ENCODE data around the gene GLB1L3. TPM values are rescaled to one million over a fixed set of nuclear protein-coding genes. Genes with fewer than 3 reads are reported as not detected.

The GLB1L3 gene
- total and polyA plus RNA-seq, 10 donors, result 0.13 to 0.25 (median 0.21) TPM; not detected in 4

DNA sequence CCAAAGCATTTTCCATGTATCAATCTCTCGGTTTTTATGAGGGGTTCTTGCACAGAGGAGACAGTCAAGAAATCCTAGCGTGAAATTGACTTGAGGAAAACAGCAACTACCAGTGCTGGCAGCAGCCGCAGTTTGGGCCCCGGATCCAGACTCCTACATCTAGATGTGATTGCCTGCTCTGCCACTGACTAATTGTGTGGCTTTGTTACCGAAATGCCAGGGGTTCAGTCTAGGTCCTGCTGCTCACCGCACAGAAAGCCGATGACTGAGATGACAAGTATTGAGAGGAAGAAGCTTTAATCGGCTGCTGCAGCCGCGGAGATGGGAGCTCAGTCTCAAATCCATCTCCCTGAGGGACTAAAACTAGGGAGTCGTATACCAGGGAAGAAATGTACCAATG is 8.2 kb upstream of the GLB1L3 start:
- Histone ChIP-seq H3K4me3 (no peak overlapping the region), H3K36me3 (peaks cover 0 to 25% (median 16%) of the 10 kb centered on the region in 6 donors), H3K27me3 (replicated peaks in 1 of 7) (peaks cover 0 to 37% (median 20%) of the 10 kb centered on the region in 7 donors), H3K27ac (no peak overlapping the region), H3K4me1 (peaks cover 0 to 25% (median 0%) of the 10 kb centered on the region in 6 donors), H3K9me3 (no peaks in the 10 kb centered on the region)
- TF ChIP-seq POLR2AphosphoS5 (IDR thresholded peaks at IDR 0.05), result no peak
- TF ChIP-seq CTCF (IDR thresholded peaks at IDR 0.05 in 8 of 11, conservative IDR thresholded peaks at IDR 0.05 in 3 of 11), result no peak
- TF ChIP-seq POLR2A (IDR thresholded peaks at IDR 0.05), result no peak
- WGBS, 5 donors, result 88 to 94% (median 92%) methylated on average over 11 of the region's 11 CpGs
- no peak for DNase-seq
- intact Hi-C loops (cut with DNase I; ENCODE audit: low total_unique reads), result no loop called here

GRCh38 chr11:134270250-134270714 is 5.9 kb upstream of the GLB1L3 start:
- intact Hi-C loops (cut with DNase I; ENCODE audit: low total_unique reads), result no loop called here
- TF ChIP-seq CTCF (IDR thresholded peaks at IDR 0.05 in 8 of 11, conservative IDR thresholded peaks at IDR 0.05 in 3 of 11), result no peak
- no peak for TF ChIP-seq POLR2AphosphoS5 (IDR thresholded peaks at IDR 0.05)
- TF ChIP-seq POLR2A (IDR thresholded peaks at IDR 0.05), result no peak
- no peak overlapping the region for H3K4me3 ChIP-seq
- H3K27ac ChIP-seq, result no peak overlapping the region
- DNase-seq, result no peak
- peaks cover 0 to 60% (median 43%) of the 10 kb centered on the region in 7 donors for H3K27me3 ChIP-seq (replicated peaks in 1 of 7)
- peaks cover 0 to 3% (median 0%) of the 10 kb centered on the region in 6 donors for H3K36me3 ChIP-seq
- 35 to 39% (median 37%) methylated on average over 4 to 5 of the region's 5 CpGs for WGBS, 5 donors
- H3K4me1 ChIP-seq, result peaks cover 0 to 38% (median 4%) of the 10 kb centered on the region in 6 donors
- H3K9me3 ChIP-seq, result no peaks in the 10 kb centered on the region

GRCh38 chr11:134271978-134272377 is 4.2 kb upstream of the GLB1L3 start:
- TF ChIP-seq POLR2AphosphoS5 (IDR thresholded peaks at IDR 0.05) (no peak), CTCF (IDR thresholded peaks at IDR 0.05 in 8 of 11, conservative IDR thresholded peaks at IDR 0.05 in 3 of 11) (no peak), POLR2A (IDR thresholded peaks at IDR 0.05) (no peak)
- Histone ChIP-seq H3K4me1 (peaks cover 15 to 44% (median 21%) of the 10 kb centered on the region in 6 donors), H3K27ac (no peak overlapping the region), H3K36me3 (no peaks in the 10 kb centered on the region), H3K4me3 (no peak overlapping the region), H3K27me3 (replicated peaks in 1 of 7) (peaks cover 0 to 77% (median 60%) of the 10 kb centered on the region in 7 donors), H3K9me3 (no peaks in the 10 kb centered on the region)
- intact Hi-C loops (cut with DNase I; ENCODE audit: low total_unique reads), result no loop called here
- DNase-seq, result no peak
- 91 to 98% (median 93%) methylated on average over 4 of the region's 4 CpGs for WGBS, 5 donors

DNA sequence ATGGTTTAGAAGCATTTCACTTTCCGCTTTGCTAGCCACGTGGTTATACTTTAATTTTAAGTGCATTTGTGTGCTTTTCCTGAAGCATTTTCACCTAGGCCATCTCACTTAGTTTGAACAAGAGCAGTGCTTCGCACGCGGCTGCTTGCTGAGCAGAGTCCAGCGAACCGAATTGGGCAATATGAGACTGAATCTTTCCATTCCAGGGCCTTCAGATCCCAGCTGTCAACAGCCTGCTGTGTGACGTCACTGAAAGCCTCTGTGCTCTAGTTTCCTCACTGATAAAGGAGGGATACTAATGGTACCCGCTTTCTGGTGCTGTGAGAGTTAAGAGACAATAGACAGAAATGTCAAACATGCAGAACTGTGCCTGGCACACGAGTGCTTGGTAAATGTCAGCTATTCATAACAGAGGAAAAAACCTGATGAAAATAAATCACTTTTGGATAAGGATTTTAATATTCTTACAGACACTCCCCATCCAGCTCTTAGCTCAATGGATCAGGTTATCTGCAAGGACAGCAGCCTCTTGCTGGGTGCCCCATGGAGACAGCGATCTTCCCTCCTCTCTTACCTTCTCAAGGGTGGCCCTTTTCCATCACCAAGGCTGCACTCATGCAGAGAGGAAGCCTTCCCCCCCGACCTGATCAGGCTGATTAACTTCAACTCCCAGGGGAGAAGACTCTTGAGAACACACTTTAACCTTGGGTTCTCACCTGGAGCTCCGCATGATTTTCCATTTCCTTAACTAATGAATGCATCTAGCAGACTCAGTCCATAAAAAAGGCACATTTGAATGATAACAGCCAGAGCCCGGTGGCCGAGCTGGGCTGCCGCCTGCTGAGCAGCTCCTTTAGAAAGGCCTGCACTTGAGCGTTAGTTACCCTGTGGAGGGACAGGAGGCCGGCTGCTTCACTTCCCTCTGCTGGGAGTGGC is 3.5 kb upstream of the GLB1L3 start:
- H3K27me3 ChIP-seq (replicated peaks in 1 of 7), result peaks cover 0 to 84% (median 67%) of the 10 kb centered on the region in 7 donors
- 38 to 45% (median 44%) methylated on average over 18 of the region's 18 CpGs for WGBS, 5 donors
- no peak for DNase-seq

More for the DNA sequence above, 3.5 kb upstream of the GLB1L3 start:
- H3K27ac ChIP-seq, result no peak overlapping the region
- intact Hi-C loops (cut with DNase I; ENCODE audit: low total_unique reads), result no loop called here
- H3K4me1 ChIP-seq, result peaks cover 17 to 44% (median 25%) of the 10 kb centered on the region in 6 donors
- H3K4me3 ChIP-seq, result no peak overlapping the region
- TF ChIP-seq CTCF (IDR thresholded peaks at IDR 0.05 in 8 of 11, conservative IDR thresholded peaks at IDR 0.05 in 3 of 11), result no peak
- no peak for TF ChIP-seq POLR2AphosphoS5 (IDR thresholded peaks at IDR 0.05)
- no peaks in the 10 kb centered on the region for H3K9me3 ChIP-seq
- H3K36me3 ChIP-seq, result no peaks in the 10 kb centered on the region

Measured in spleen (tissue), 11 donors.